D721Med (cell line): ENCODE data around the gene DLG4.
A peak's percentile ranks its signal among the peaks of the same experiment; 100 is the strongest.

ENCODE experiments used
- DNase-seq: peaks from one replicate; pipeline ENCODE4 v3.0.0; 2011; ENCODE audit warnings: low spot score; ENCODE audit not compliant: insufficient read length
- FAIRE-seq: peaks from 2 replicates; lab custom pipeline; 2011; peaks lifted over from hg19 to GRCh38; lab: Jason Lieb, UNC
- TF ChIP-seq, protein P1 (sequence below): IDR thresholded peaks from 2 replicates; pipeline ENCODE4 v1.5.1; 2012; ENCODE audit warnings: mild to moderate bottlenecking, control low read depth; ENCODE audit not compliant: insufficient read depth; ENCODE audit errors: missing control alignments

The DLG4 gene

DNA sequence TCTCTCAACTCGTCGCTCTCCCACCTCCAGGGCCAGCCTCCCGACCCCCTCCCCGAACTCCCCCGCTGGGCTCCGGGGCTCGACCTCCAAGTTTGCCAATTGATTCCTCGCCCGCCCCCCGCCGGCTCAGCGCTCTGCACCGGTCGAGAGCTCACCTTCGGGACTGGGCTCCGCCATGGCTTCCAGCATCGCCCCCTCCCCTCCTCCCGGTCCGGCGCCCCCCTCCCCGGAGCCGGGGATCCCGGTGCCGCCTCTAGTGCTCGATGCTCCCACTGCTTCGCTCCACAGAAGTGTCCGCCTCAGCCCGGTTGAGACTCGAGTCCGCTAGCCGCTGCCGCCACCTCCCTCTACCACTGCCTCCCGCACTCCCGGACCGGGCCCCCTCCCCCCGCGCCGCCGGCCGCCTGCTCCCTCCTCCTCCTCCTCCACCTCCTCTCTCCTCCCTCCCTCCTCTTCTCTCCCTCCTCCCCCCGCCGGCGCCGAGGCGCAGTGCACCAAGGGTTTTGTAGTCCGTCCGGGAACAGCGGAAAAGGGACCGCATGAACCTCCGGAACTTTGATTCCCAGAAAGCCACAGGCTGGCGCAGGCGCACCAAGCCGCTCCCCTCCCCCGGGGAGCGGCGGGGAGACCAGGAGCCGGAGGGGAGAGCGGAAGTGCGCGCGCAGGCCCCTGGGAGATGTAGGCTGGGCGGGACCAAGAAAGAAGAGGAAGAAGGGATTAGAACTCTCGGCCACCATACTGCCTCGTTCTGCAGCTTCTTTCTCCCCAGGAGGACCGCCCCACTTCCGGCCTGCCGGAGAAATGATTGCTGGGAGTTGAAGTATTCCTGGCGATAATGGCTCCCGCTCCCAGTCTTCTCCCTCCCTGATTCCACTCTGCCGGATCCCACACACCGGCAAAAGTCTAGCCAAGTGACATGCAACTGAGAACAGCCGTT, 19.7 kb upstream of the DLG4 start, which contains the start of gene PHF23:
Gene PHF23, minus strand, starts transcription at position 367 of the 937 bp plus-strand sequence. Its CDS starts 178 bp downstream, at position 189.
- TF ChIP-seq, protein P1, sequence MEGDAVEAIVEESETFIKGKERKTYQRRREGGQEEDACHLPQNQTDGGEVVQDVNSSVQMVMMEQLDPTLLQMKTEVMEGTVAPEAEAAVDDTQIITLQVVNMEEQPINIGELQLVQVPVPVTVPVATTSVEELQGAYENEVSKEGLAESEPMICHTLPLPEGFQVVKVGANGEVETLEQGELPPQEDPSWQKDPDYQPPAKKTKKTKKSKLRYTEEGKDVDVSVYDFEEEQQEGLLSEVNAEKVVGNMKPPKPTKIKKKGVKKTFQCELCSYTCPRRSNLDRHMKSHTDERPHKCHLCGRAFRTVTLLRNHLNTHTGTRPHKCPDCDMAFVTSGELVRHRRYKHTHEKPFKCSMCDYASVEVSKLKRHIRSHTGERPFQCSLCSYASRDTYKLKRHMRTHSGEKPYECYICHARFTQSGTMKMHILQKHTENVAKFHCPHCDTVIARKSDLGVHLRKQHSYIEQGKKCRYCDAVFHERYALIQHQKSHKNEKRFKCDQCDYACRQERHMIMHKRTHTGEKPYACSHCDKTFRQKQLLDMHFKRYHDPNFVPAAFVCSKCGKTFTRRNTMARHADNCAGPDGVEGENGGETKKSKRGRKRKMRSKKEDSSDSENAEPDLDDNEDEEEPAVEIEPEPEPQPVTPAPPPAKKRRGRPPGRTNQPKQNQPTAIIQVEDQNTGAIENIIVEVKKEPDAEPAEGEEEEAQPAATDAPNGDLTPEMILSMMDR, result no peak
- DNase-seq, result peak; percentile 90
- no peak for FAIRE-seq

DNA sequence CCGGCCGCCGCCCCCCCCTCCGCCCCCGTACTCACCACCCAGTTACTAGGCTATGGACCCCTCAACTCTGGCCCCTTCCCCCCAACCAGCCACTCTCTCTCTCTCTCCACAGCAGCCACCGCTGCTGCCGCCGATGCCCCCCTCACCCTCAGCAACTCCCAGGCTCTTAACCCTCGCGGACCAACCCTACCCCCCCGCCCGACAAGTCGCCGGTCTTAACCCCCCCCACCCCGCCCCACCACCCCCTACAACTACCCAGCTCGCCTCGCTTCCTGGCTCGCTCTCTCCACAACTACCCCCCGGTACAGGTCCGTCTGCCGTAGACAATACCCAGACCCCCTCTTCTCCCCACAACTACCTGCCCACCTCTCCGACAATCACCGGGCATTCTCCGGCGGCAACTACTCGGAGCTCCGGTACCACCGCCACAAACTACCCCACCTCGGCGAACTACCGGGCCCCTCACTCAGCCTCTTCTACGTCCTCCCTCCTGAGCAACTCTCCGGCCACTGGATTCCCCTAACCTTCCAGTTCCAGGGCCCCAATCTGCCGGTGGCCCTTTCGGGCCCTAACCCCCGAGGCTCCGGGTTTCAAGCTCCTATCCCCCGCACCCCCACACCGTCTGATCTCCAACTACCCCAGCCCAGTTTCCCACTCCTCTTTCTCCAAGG, 18.9 kb upstream of the DLG4 start:
- FAIRE-seq (no peak), DNase-seq (peak; percentile 46)
- TF ChIP-seq, protein P1, result no peak

DNA sequence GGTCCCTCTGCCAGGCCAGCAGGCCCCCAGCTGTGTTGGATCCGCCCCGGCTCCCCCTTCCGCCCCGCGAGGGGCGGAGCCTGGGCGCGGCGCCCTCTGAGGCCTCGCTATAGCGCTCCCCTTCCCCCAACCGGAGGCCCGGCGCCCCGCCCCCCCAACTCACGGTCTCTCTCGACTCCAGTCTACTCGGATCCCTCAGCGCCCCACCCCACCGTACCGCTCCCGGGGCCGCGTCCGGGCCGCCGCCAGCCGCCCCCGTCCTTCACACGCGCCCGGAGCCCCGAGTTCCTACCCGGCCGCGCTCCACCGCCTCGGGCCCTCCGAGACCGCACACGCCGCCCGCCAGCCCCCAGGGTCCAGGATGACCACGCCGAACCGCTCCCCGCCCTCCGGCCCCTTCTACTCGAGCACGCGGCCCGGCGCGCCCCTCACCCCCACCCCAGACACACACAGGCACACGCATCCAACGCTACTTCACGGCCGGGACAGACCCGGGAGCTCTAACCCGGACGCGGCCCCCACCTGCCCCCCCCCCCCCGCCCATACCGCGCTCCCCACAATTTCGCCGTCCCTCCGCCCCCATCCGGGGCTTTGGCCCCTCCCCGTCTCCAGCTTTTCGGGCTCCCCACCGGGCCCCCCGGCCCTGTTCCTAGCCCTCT, 18.3 kb upstream of the DLG4 start:
- FAIRE-seq (no peak), DNase-seq (peak; percentile 71)
- TF ChIP-seq, protein P1, result no peak

DNA sequence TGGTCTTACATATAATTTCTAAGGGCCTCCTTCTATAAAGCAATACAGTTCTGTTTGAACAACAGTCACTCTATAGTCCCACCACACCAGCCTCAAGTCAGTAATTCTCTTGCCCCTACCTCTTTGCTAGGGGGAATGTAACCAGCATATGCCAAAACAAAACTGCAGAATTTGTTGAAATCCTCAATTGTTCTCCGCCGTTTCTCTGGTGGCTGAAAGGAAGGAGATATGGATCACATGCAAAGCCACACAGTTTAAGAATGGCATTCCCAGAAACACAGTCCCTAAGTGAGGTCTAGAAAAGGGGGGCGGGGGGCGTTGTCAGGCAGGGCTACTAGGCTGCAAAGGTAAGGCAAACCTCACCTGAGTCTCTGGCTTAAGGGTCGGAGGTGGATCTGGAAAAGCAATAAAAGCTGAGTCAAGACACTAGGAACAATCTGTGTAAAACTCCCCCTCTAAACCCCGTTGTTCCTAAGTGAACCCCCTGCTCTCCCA, 17.7 kb upstream of the DLG4 start:
- no peak for FAIRE-seq
- TF ChIP-seq, protein P1, result no peak
- DNase-seq, result no peak

DNA sequence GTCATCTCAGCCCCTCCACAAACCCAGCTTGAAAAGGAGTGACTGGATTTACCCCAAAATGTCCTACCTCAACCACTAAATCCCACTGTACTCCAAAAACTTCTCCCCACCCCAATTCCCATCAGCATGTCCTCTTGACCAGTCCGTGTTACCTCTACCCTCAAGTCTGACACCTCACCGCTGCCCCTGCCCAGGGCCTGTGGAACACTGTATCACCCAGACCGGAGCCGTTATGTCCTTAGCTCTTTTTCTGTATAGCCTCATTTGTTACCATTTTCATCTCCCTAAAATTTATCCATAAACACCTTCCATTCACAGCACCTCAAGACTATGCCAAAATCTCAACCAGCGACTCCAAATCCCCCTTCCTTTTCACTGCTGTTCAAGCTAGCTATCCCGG, 17.2 kb upstream of the DLG4 start:
- DNase-seq, result no peak
- TF ChIP-seq, protein P1, result no peak
- FAIRE-seq, result no peak

DNA sequence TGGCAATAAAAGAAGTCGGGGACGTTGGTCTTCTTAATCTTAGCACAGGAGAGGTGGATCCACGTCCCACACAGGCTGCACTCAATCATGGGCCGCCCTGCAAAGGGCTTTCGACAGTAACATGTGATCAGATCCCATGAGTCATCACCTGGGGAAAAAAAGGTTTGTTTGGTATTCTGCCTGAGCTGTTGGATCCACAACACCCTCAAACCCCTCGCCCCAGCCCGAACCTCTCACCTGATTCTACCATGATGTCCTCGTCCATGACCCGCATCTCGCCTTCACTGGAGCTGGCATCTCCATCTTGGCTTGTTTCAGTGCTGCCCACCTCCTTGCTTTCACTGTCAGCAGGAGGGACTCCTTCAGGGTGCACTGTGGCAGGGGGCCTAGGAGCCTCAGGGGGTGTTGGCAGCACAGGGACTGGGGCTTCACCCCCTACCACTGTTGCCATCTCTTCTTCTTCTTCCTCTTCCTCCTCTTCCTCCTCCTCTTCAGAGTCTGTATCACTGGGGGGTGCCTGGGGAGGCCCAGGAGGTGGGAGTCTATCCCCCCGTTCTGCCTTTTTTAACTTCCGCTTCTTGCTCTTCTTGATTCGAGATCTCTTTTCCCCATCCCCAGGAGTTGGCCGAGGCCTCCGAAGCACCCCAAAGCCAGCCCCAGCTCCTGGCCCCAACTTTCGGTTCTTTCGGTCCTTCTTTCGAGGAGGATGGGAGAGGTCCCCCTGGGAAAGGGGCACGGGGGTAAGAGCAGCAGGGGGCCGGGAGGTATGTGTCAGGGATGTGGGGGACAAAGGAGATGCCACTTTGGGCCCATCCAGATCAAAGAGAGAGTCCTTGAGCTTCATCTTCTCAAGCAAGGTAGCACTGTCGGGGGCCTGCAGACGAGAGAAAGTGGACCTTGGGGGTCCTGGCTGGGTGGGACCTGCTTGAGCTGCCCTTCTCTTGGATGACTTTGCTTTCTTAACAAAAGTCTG, 16.3 kb upstream of the DLG4 start:
- FAIRE-seq (no peak), DNase-seq (no peak)
- TF ChIP-seq, protein P1, result no peak
